Activated naive CD8-positive, alpha-beta T cell treated with anti-CD3 and anti-CD28 coated beads, Interleukin-2, amount 50 U/mL, for 16 hours (primary cell): ENCODE results near the gene SULT1A1.

Experiments used
- DNase-seq: peaks from one replicate; pipeline ENCODE4 v3.0.0-alpha.2; 2020; ENCODE audit warnings: low read depth, low spot score

SULT1A1 gene

GRCh38 chr16:28561557-28562187 is 48.2 kb downstream of the SULT1A1 start:
- no peak for DNase-seq

GRCh38 chr16:28558456-28558855 is 51.4 kb downstream of the SULT1A1 start:
- DNase-seq, result no peak

- DNase-seq, result no peak
These were observed 52.9 kb downstream of the SULT1A1 start for GRCh38 chr16:28556914-28557320.

- no peak for DNase-seq
These were observed 54.3 kb downstream of the SULT1A1 start for GRCh38 chr16:28555561-28555960.
